Measurements from ENCODE around the gene ZBTB4. TPM values are rescaled to one million over a fixed set of nuclear protein-coding genes. Genes with fewer than 3 reads are reported as not detected.
A peak's percentile ranks its signal among the peaks of the same experiment; 100 is the strongest.

The ZBTB4 gene
- total RNA-seq, 2 experiments from 2014 or later: 25.8 to 28.4 TPM

DNA sequence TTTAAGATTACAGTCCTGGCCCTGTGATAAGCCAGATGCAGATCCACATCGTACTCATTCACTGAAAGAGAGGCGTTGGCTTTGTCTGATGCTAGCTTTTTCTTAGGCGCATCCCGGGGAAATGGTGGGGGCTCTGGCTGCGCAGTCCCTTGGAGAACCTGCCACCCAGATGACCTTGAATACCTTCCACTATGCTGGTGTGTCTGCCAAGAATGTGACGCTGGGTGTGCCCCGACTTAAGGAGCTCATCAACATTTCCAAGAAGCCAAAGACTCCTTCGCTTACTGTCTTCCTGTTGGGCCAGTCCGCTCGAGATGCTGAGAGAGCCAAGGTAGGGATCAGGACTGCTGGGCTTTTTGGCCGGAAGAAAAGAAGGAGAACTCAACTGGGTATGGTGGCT, 28.7 kb upstream of the ZBTB4 start:
- H3K27me3 Mint-ChIP-seq: no peaks in the 10 kb centered on the region
- no peaks in the 10 kb centered on the region for H3K4me1 Mint-ChIP-seq
- no peak for DNase-seq
- no peak overlapping the region for H3K4me3 Mint-ChIP-seq
- H3K27ac Mint-ChIP-seq: no peak overlapping the region
- ChIA-PET POLR2A (no interaction called here), CTCF (interaction anchor here (0.9 to 2.7 kb wide), 3 partner anchors 12 to 64 kb away, joined by 3 to 17 read pairs (median 4); partner anchors contain the start of gene SENP3)
- peaks cover 70% of the 10 kb centered on the region for H3K36me3 Mint-ChIP-seq (ENCODE audit: low read depth)
- no peaks in the 10 kb centered on the region for H3K9me3 Mint-ChIP-seq

DNA sequence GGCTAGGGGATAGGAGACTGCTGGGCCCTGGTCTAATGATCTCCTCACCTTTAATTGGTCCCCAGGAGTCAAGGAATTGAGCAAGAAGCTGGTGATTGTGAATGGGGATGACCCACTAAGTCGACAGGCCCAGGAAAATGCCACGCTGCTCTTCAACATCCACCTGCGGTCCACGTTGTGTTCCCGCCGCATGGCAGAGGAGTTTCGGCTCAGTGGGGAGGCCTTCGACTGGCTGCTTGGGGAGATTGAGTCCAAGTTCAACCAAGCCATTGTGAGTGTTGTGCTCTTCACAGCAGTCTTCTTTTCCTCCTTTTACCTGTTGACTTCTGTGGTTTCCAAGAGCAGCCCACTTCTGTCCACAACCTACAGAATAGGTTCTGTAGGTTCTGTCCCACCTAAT, 24.1 kb upstream of the ZBTB4 start:
- Mint-ChIP-seq H3K36me3 (ENCODE audit: low read depth) (peaks cover 74% of the 10 kb centered on the region), H3K4me1 (no peaks in the 10 kb centered on the region), H3K27me3 (no peaks in the 10 kb centered on the region), H3K4me3 (no peak overlapping the region), H3K27ac (no peak overlapping the region), H3K9me3 (no peaks in the 10 kb centered on the region)
- POLR2A ChIA-PET: no interaction called here
- CTCF ChIA-PET: interaction anchor here (1.3 to 1.8 kb wide), 2 partner anchors 57 to 147 kb away, joined by 3 to 8 read pairs; no protein-coding TSS in a partner anchor
- DNase-seq: no peak

DNA sequence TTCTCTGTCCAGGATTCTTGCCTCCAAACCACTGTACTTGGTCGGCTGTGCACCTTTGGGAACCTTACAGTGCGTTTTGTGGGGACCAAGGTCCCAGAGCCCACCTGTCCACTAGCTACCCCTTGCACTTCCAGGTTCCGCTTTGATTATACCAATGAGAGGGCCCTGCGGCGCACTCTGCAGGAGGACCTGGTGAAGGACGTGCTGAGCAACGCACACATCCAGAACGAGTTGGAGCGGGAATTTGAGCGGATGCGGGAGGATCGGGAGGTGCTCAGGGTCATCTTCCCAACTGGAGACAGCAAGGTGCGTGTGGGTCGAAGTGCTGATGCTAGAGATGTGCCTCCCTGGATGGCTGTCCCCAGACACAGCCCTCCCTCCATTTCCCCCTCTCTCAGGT, 23.6 kb upstream of the ZBTB4 start:
- no peak overlapping the region for H3K4me3 Mint-ChIP-seq
- DNase-seq: peak; percentile 28
- no peaks in the 10 kb centered on the region for H3K9me3 Mint-ChIP-seq
- H3K36me3 Mint-ChIP-seq (ENCODE audit: low read depth): peaks cover 72% of the 10 kb centered on the region
- CTCF ChIA-PET: interaction anchor here (1.7 kb wide), 1 partner anchor 10 kb away, joined by 6 read pairs; no protein-coding TSS in a partner anchor
- no peaks in the 10 kb centered on the region for H3K4me1 Mint-ChIP-seq
- H3K27ac Mint-ChIP-seq: no peak overlapping the region
- H3K27me3 Mint-ChIP-seq: no peaks in the 10 kb centered on the region
- POLR2A ChIA-PET: no interaction called here

DNA sequence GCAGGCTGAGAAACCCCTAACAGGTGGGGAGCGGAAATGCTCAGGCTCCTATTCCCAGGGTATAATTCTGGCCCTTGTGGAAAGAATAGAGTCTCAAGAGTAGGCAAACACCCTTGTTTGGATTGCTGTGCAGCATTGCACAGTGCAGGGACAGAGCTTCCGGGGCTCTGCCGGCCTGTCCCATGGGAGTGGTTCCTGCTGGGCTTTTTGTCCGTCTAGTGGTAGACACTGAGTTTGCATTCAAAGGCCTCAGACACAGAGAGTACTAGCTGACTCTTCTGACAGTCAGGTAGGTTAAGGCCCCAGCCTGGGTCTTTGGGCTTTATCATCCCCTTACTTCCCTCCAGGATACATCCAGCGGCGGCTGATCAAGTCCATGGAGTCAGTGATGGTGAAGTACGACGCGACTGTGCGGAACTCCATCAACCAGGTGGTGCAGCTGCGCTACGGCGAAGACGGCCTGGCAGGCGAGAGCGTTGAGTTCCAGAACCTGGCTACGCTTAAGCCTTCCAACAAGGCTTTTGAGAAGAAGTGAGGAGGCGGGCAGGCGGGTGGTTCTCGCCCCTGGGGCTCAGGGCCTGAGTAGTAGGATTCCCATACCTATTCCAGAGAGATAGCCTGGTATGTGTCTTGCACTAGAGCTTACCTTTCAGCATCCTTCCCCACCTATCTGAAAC, 22.9 kb upstream of the ZBTB4 start:
- ChIA-PET POLR2A (no interaction called here), CTCF (interaction anchor here (1.7 kb wide), 1 partner anchor 11 kb away, joined by 6 read pairs; no protein-coding TSS in a partner anchor)
- Mint-ChIP-seq H3K9me3 (no peaks in the 10 kb centered on the region), H3K27me3 (no peaks in the 10 kb centered on the region), H3K4me3 (no peak overlapping the region), H3K27ac (no peak overlapping the region), H3K4me1 (no peaks in the 10 kb centered on the region), H3K36me3 (ENCODE audit: low read depth) (peaks cover 73% of the 10 kb centered on the region)
- DNase-seq: no peak

DNA sequence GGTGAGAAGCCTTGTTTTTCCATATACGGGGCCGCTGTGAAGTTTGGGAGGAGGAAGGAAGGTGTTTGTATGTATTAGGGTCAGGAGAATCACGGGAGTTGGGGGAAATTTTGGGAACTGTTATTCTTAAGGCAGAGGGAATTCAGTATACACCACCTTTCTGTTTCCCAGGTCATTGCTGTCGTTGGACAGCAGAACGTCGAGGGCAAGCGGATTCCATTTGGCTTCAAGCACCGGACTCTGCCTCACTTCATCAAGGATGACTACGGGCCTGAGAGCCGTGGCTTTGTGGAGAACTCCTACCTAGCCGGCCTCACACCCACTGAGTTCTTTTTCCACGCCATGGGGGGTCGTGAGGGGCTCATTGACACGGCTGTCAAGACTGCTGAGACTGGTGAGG, 22.3 kb upstream of the ZBTB4 start:
- Mint-ChIP-seq H3K4me3 (no peak overlapping the region), H3K36me3 (ENCODE audit: low read depth) (peaks cover 76% of the 10 kb centered on the region), H3K9me3 (no peaks in the 10 kb centered on the region), H3K27me3 (no peaks in the 10 kb centered on the region), H3K4me1 (no peaks in the 10 kb centered on the region), H3K27ac (no peak overlapping the region)
- ChIA-PET CTCF (interaction anchor here (1.7 kb wide), 1 partner anchor 12 kb away, joined by 6 read pairs; no protein-coding TSS in a partner anchor), POLR2A (no interaction called here)
- no peak for DNase-seq

DNA sequence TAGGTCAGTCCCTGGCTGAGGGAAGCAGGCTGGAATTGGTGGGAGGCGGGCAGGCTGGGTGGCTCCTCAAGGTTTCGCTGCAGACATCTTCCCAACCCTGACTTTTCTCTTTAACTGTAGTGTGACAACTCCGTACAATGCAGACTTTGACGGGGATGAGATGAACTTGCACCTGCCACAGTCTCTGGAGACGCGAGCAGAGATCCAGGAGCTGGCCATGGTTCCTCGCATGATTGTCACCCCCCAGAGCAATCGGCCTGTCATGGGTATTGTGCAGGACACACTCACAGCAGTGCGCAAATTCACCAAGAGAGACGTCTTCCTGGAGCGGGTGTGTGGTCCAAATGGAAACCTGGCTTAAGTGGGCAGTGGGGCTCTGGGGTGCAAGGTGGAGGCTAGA, 19.7 kb upstream of the ZBTB4 start:
- Mint-ChIP-seq H3K27me3 (no peaks in the 10 kb centered on the region), H3K27ac (no peak overlapping the region), H3K36me3 (ENCODE audit: low read depth) (peaks cover 78% of the 10 kb centered on the region), H3K9me3 (no peaks in the 10 kb centered on the region), H3K4me1 (peaks cover 4% of the 10 kb centered on the region), H3K4me3 (no peak overlapping the region)
- ChIA-PET CTCF (interaction anchor here (1.5 kb wide), 1 partner anchor 62 kb away, joined by 3 read pairs; no protein-coding TSS in a partner anchor), POLR2A (no interaction called here)
- no peak for DNase-seq

DNA sequence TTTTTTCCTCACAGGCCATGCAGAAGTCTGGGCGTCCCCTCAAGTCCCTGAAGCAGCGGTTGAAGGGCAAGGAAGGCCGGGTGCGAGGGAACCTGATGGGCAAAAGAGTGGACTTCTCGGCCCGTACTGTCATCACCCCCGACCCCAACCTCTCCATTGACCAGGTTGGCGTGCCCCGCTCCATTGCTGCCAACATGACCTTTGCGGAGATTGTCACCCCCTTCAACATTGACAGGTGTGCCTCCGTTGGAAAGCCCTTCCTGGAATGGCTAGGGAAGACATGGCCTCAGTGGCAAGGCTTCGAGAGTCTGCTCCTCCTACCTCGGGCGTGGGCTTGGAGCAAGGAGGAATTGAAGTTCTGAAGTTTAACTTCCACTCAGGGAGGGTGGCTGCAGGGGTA, 18.2 kb upstream of the ZBTB4 start:
- Mint-ChIP-seq H3K27ac (no peak overlapping the region), H3K4me3 (no peak overlapping the region), H3K36me3 (ENCODE audit: low read depth) (peaks cover 77% of the 10 kb centered on the region), H3K4me1 (peaks cover 14% of the 10 kb centered on the region), H3K9me3 (no peaks in the 10 kb centered on the region), H3K27me3 (no peaks in the 10 kb centered on the region)
- DNase-seq: no peak
- POLR2A ChIA-PET: no interaction called here
- CTCF ChIA-PET: interaction anchor here (1.4 to 2.1 kb wide), 4 partner anchors 16 to 189 kb away, joined by 3 to 5 read pairs (median 3); partner anchors contain the start of gene TP53

DNA sequence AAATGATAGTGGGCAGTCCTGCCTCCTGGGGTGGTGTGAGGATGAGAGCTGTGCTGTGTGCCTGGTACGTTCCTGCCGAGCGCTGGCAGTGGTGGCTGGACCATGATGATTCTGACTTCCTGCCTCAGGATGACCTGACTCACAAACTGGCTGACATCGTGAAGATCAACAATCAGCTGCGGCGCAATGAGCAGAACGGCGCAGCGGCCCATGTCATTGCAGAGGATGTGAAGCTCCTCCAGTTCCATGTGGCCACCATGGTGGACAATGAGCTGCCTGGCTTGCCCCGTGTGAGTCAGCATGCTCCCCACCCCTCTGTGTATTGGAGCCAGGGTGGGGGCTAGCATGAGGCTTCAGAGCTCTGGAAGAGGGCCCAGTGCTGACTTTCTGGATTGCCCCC, 17.8 kb upstream of the ZBTB4 start:
- Mint-ChIP-seq H3K27ac (no peak overlapping the region), H3K4me1 (peaks cover 15% of the 10 kb centered on the region), H3K36me3 (ENCODE audit: low read depth) (peaks cover 75% of the 10 kb centered on the region), H3K9me3 (no peaks in the 10 kb centered on the region), H3K4me3 (no peak overlapping the region), H3K27me3 (no peaks in the 10 kb centered on the region)
- no peak for DNase-seq
- POLR2A ChIA-PET: no interaction called here
- CTCF ChIA-PET: interaction anchor here (1.0 to 2.1 kb wide), 4 partner anchors 10 to 190 kb away, joined by 3 to 5 read pairs (median 4); partner anchors contain the start of gene TP53

DNA sequence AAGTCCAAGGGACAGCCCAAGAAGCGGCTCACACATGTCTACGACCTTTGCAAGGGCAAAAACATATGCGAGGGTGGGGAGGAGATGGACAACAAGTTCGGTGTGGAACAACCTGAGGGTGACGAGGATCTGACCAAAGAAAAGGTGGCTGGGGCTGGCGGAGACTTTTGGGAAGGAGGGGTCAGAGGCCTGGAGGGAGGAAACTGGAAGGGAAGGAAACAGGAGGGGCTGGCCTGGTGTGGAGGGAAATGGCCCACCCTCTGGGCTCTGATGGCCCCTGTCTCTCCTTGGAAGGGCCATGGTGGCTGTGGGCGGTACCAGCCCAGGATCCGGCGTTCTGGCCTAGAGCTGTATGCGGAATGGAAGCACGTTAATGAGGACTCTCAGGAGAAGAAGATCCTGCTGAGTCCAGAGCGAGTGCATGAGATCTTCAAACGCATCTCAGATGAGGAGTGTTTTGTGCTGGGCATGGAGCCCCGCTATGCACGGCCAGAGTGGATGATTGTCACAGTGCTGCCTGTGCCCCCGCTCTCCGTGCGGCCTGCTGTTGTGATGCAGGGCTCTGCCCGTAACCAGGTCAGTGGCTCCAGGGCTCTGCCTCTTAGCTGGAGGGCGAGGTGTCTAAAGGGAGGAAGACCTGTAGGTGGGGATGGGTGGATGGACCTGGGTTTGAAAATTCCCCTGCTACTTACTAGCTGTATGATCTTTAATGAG, 17.2 kb upstream of the ZBTB4 start:
- ChIA-PET CTCF (interaction anchor here (1.0 to 2.6 kb wide), 6 partner anchors 11 to 190 kb away, joined by 3 to 10 read pairs (median 4); partner anchors contain the start of gene TP53), POLR2A (no interaction called here)
- H3K36me3 Mint-ChIP-seq (ENCODE audit: low read depth): peaks cover 72% of the 10 kb centered on the region
- no peak for DNase-seq
- no peak overlapping the region for H3K27ac Mint-ChIP-seq
- H3K27me3 Mint-ChIP-seq: no peaks in the 10 kb centered on the region
- H3K9me3 Mint-ChIP-seq: no peaks in the 10 kb centered on the region
- H3K4me1 Mint-ChIP-seq: peaks cover 19% of the 10 kb centered on the region
- no peak overlapping the region for H3K4me3 Mint-ChIP-seq

DNA sequence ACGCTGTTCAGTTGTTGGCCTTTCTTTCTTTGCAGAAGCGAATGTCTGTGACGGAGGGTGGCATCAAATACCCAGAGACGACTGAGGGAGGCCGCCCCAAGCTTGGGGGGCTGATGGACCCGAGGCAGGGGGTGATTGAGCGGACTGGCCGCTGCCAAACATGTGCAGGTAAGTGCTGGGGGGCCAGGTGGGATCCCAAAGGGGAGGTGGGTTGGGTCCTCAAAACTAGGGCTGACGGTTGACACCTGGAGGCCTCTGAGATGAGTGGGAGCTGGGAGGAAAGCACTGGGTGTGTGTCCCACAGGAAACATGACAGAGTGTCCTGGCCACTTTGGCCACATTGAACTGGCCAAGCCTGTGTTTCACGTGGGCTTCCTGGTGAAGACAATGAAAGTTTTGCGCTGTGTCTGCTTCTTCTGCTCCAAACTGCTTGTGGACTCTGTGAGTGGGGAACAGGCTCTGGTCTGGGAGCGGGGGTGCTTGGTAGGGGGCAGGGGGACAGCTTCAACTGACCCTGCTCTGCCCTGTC, 16.5 kb upstream of the ZBTB4 start:
- POLR2A ChIA-PET: no interaction called here
- Mint-ChIP-seq H3K27me3 (no peaks in the 10 kb centered on the region), H3K36me3 (ENCODE audit: low read depth) (peaks cover 68% of the 10 kb centered on the region)

DNA sequence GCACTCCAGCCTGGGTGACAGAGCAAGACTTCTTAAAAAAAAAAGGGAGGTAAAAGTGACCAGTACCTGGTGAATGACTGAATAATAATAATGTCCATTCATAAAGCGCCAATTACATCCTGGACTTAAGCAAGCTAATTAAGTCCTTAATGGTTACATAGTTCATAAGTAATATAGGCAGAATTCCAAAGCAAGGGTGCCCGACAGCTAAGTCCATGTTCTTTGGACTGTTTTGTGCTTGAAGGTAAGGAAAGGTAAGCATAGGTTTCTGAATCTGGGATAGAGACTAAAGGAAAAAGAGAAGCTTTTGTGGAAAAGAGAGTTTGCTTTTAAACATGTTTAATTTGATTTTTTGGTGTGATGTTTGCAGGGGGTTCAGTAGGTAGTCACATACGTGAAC, 14.5 kb upstream of the ZBTB4 start:
- no peak for DNase-seq
- ChIA-PET CTCF (interaction anchor here (2.6 kb wide), 1 partner anchor 57 kb away, joined by 10 read pairs; no protein-coding TSS in a partner anchor), POLR2A (no interaction called here)
- Mint-ChIP-seq H3K27ac (no peak overlapping the region), H3K9me3 (no peaks in the 10 kb centered on the region), H3K36me3 (ENCODE audit: low read depth) (peaks cover 65% of the 10 kb centered on the region), H3K27me3 (no peaks in the 10 kb centered on the region), H3K4me3 (no peak overlapping the region), H3K4me1 (peaks cover 37% of the 10 kb centered on the region)

More for the DNA sequence above, 16.5 kb upstream of the ZBTB4 start:
- no peak overlapping the region for H3K27ac Mint-ChIP-seq
- DNase-seq: no peak
- CTCF ChIA-PET: interaction anchor here (1.0 to 2.6 kb wide), 4 partner anchors 10 to 60 kb away, joined by 4 to 10 read pairs (median 6); no protein-coding TSS in a partner anchor
- H3K9me3 Mint-ChIP-seq: no peaks in the 10 kb centered on the region
- peaks cover 22% of the 10 kb centered on the region for H3K4me1 Mint-ChIP-seq
- H3K4me3 Mint-ChIP-seq: no peak overlapping the region

DNA sequence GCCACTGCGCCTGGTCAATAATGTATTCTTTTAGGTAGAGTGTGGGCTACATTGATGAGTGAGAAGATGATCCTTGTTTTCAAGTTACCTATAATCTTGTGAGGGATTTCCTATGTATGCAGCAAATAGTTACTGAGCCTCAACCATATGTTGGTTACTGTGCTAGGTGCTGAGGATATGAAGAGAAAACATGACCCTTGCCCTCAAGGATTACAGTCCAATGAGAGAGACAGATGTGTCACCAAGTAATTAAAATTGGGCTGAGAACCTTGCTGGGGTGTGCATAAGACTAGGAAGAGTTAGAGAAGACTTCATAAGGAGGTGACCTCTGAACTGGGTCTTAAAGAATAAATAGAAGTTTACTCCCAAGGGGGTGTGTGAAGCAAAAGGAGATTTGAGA, 12.2 kb upstream of the ZBTB4 start:
- Mint-ChIP-seq H3K9me3 (no peaks in the 10 kb centered on the region), H3K4me1 (peaks cover 57% of the 10 kb centered on the region), H3K27ac (no peak overlapping the region), H3K27me3 (no peaks in the 10 kb centered on the region), H3K36me3 (ENCODE audit: low read depth) (peaks cover 60% of the 10 kb centered on the region), H3K4me3 (no peak overlapping the region)
- no peak for DNase-seq
- ChIA-PET CTCF (no interaction called here), POLR2A (no interaction called here)

DNA sequence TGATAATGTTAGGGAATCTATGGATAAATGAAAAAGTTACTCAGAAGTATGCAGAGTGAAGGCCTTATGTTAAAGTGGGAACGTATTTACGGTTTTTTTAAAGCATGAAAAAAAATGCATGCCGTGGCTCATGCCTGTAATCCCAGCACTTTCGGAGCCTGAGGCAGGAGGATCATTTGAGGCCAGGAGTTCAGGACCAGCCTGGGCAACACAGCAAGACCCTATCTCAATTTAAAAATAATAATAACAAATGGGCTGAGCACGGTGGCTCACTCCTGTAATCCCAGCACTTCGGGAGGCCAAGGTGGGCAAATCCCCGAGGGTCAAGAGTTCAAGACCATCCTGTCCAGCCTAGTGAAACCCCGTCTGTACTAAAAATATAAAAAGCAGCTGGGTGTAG, 10.7 kb upstream of the ZBTB4 start:
- POLR2A ChIA-PET: interaction anchor here (0.6 kb wide), 1 partner anchor 46 kb away, joined by 3 read pairs; no protein-coding TSS in a partner anchor
- CTCF ChIA-PET: interaction anchor here (1.2 to 1.4 kb wide), 2 partner anchors 53 to 71 kb away, joined by 4 to 8 read pairs; no protein-coding TSS in a partner anchor
- peaks cover 56% of the 10 kb centered on the region for H3K36me3 Mint-ChIP-seq (ENCODE audit: low read depth)

More for the DNA sequence above, 10.7 kb upstream of the ZBTB4 start:
- DNase-seq: no peak
- Mint-ChIP-seq H3K4me1 (peaks cover 63% of the 10 kb centered on the region), H3K27ac (no peak overlapping the region), H3K27me3 (no peaks in the 10 kb centered on the region), H3K9me3 (no peaks in the 10 kb centered on the region), H3K4me3 (no peak overlapping the region)

All from activated CD4-positive, alpha-beta T cell treated with anti-CD3 and anti-CD28 coated beads, Interleukin-2, amount 10 ng/mL, durations not matched to agents 7 days and 5 days (primary cell).